HL-60 (cell line): ENCODE results near the gene USH2A.

ENCODE experiments used
- DNase-seq, 2 experiments: peaks; one replicate each; pipeline ENCODE4 v3.0.0-alpha.2; 2010 to 2020; ENCODE audit warnings: low read depth in 1 of 2, low spot score in 1 of 2
- H3K27ac ChIP-seq: fragments of 250-450 bp; sonication (Bioruptor Pico); replicated peaks from 2 replicates; pipeline ENCODE4 v1.5.1; 2020; ENCODE audit warnings: mild to moderate bottlenecking, moderate library complexity
- H3K27me3 ChIP-seq: fragments of 250-450 bp; sonication (Bioruptor Pico); 2 replicates; pipeline ENCODE4 v1.5.1; 2021; ENCODE audit warnings: mild to moderate bottlenecking, moderate library complexity; ENCODE audit not compliant: insufficient read depth, poor library complexity, severe bottlenecking
- H3K4me3 ChIP-seq: replicated peaks from 2 replicates; pipeline ENCODE4 v1.5.1; 2011; ENCODE audit warnings: mild to moderate bottlenecking, control low read depth, low read length; ENCODE audit not compliant: insufficient read depth
- GABPA ChIP-seq: IDR thresholded peaks from 2 replicates; pipeline ENCODE4 v1.6.1; 2012; ENCODE audit warnings: low read depth
- POLR2AphosphoS5 ChIP-seq: IDR thresholded peaks from 2 replicates; pipeline ENCODE4 v1.6.1; 2012; ENCODE audit warnings: low read depth
- SPI1 ChIP-seq: IDR thresholded peaks from 2 replicates; pipeline ENCODE4 v1.6.1; 2012; ENCODE audit warnings: low read depth, mild to moderate bottlenecking, borderline replicate concordance
- TF ChIP-seq, protein P1 (sequence below): IDR thresholded peaks from 2 replicates; pipeline ENCODE4 v1.6.1; 2012; ENCODE audit warnings: low read depth; ENCODE audit not compliant: insufficient replicate concordance
- TF ChIP-seq, protein P2 (sequence below): IDR thresholded peaks from one replicate; pipeline ENCODE4 v1.5.1; 2011; ENCODE audit warnings: low read length, control low read depth, inconsistent platforms; ENCODE audit not compliant: insufficient read depth

USH2A gene

DNA sequence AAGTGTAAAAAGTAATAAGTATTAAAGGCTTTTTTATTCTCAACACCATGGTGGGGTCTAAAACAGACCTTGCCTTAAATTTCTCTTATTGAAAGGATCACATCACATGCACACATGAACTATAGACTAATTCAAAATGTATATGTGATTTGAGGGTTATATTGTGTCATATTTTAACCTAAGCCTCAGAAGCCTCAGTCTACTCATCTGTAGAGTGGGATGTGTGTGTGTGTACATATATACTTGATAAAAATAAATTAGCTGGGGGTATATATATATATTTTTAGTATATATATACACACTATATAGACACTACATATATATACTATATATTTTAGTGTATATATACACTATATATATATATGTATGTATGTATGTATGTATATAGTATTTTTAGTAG lies 797.3 kb downstream of the USH2A start:
- DNase-seq = no peak
- Histone ChIP-seq H3K27ac (no peak overlapping the region), H3K27me3 (no peaks in the 10 kb centered on the region), H3K4me3 (no peak overlapping the region)
- TF ChIP-seq SPI1 = no peak
- TF ChIP-seq GABPA = no peak
- TF ChIP-seq POLR2AphosphoS5 = no peak
- TF ChIP-seq, protein P1, sequence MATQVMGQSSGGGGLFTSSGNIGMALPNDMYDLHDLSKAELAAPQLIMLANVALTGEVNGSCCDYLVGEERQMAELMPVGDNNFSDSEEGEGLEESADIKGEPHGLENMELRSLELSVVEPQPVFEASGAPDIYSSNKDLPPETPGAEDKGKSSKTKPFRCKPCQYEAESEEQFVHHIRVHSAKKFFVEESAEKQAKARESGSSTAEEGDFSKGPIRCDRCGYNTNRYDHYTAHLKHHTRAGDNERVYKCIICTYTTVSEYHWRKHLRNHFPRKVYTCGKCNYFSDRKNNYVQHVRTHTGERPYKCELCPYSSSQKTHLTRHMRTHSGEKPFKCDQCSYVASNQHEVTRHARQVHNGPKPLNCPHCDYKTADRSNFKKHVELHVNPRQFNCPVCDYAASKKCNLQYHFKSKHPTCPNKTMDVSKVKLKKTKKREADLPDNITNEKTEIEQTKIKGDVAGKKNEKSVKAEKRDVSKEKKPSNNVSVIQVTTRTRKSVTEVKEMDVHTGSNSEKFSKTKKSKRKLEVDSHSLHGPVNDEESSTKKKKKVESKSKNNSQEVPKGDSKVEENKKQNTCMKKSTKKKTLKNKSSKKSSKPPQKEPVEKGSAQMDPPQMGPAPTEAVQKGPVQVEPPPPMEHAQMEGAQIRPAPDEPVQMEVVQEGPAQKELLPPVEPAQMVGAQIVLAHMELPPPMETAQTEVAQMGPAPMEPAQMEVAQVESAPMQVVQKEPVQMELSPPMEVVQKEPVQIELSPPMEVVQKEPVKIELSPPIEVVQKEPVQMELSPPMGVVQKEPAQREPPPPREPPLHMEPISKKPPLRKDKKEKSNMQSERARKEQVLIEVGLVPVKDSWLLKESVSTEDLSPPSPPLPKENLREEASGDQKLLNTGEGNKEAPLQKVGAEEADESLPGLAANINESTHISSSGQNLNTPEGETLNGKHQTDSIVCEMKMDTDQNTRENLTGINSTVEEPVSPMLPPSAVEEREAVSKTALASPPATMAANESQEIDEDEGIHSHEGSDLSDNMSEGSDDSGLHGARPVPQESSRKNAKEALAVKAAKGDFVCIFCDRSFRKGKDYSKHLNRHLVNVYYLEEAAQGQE = no peak
- TF ChIP-seq, protein P2, sequence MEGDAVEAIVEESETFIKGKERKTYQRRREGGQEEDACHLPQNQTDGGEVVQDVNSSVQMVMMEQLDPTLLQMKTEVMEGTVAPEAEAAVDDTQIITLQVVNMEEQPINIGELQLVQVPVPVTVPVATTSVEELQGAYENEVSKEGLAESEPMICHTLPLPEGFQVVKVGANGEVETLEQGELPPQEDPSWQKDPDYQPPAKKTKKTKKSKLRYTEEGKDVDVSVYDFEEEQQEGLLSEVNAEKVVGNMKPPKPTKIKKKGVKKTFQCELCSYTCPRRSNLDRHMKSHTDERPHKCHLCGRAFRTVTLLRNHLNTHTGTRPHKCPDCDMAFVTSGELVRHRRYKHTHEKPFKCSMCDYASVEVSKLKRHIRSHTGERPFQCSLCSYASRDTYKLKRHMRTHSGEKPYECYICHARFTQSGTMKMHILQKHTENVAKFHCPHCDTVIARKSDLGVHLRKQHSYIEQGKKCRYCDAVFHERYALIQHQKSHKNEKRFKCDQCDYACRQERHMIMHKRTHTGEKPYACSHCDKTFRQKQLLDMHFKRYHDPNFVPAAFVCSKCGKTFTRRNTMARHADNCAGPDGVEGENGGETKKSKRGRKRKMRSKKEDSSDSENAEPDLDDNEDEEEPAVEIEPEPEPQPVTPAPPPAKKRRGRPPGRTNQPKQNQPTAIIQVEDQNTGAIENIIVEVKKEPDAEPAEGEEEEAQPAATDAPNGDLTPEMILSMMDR = no peak

DNA sequence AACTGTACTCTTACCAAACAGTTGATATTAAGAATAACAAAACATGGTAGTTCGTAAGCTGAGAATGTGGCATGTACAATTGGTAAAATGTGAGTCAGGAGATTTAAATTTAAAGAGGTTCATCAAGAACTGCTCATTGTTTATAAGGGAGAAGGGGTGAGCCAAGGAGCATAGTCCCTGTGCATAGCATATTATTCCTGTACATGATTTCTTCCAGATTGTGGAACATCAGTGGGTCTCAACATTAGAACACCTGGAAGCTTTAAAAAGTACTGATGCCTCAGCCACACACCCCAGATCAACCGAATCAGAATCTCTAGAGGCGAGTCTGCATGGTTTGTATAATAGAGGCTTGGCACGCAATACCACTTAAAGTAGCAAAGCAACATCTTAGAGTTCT lies 800.1 kb downstream of the USH2A start:
- Histone ChIP-seq H3K27ac (no peak overlapping the region), H3K4me3 (no peak overlapping the region), H3K27me3 (no peaks in the 10 kb centered on the region)
- DNase-seq = no peak
- TF ChIP-seq POLR2AphosphoS5 = no peak
- TF ChIP-seq, protein P2 = no peak
- no peak for TF ChIP-seq SPI1
- no peak for TF ChIP-seq GABPA
- TF ChIP-seq, protein P1 = no peak

DNA sequence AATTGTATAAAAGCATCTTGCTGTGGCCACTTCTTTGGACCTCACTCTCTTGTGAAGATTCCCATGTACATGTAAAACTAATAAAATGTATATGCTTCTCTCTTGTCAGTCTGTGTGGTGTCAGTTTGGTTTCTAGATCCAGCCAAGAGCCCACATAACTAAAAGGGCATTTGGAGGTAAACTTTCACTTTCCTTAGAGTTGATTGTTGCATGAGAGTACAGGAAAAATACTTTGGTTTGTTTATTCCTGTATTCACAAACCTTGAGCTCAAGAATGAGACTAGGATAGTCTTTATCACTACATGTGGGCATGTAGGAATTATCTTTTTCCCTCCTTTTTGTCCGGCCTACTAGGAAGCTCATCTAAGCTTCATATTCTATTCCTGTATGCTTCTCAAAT lies 805.3 kb downstream of the USH2A start:
- H3K27ac ChIP-seq = no peak overlapping the region
- DNase-seq = no peak
- TF ChIP-seq, protein P1 = no peak
- TF ChIP-seq POLR2AphosphoS5 (no peak), GABPA (no peak), SPI1 (no peak)
- TF ChIP-seq, protein P2 = no peak
- H3K27me3 ChIP-seq = no peaks in the 10 kb centered on the region
- no peak overlapping the region for H3K4me3 ChIP-seq
